Activated CD4-positive, alpha-beta T cell treated with anti-CD3 and anti-CD28 coated beads, Interleukin-2, amount 10 ng/mL, durations not matched to agents 24 days and 14 days (primary cell): Measurements from ENCODE around the gene MTMR12. TPM values are rescaled to one million over a fixed set of nuclear protein-coding genes. Genes with fewer than 3 reads are reported as not detected.
"Not testable (repeated sequence)": the region's sequence is repeated elsewhere in the genome, so short reads cannot be mapped to it uniquely, and the experiment has no call there.

Source experiments
- DNase-seq: peaks from one replicate; pipeline ENCODE4 v3.0.0; 2022
- H3K27ac Mint-ChIP-seq: one replicate; pipeline ENCODE4 v1.8.0; 2022; ENCODE audit warnings: mild to moderate bottlenecking, mixed read lengths
- H3K27me3 Mint-ChIP-seq: one replicate; pipeline ENCODE4 v1.8.0; 2022; ENCODE audit warnings: mixed read lengths
- H3K36me3 Mint-ChIP-seq: one replicate; pipeline ENCODE4 v1.8.0; 2022; ENCODE audit warnings: low read depth, mild to moderate bottlenecking, mixed read lengths
- H3K4me1 Mint-ChIP-seq: one replicate; pipeline ENCODE4 v1.8.0; 2021; ENCODE audit warnings: mixed read lengths
- H3K4me3 Mint-ChIP-seq: one replicate; pipeline ENCODE4 v1.8.0; 2022; ENCODE audit warnings: mild to moderate bottlenecking, moderate library complexity, mixed read lengths
- H3K9me3 Mint-ChIP-seq: one replicate; pipeline ENCODE4 v1.8.0; 2021; ENCODE audit warnings: mixed read lengths
- intact Hi-C: fragments of 100-400 bp; cut with micrococcal nuclease; formaldehyde crosslinking; loops from one replicate; pipeline ENCODE4 v1.15.1; 2023
- total RNA-seq: library from RNA; stranded (reverse); gene quantifications from 2 replicates; pipeline ENCODE4 v1.2.3, GENCODE V29; 2022

Gene MTMR12
- total RNA-seq, 1 donor from 2014 or later: 26.5 TPM

GRCh38 chr5:32283061-32283460, 29.7 kb downstream of the MTMR12 start:
- H3K4me3 Mint-ChIP-seq: no peak overlapping the region
- H3K4me1 Mint-ChIP-seq: peaks cover 39% of the 10 kb centered on the region
- H3K27me3 Mint-ChIP-seq: no peaks in the 10 kb centered on the region
- peaks cover 15% of the 10 kb centered on the region for H3K36me3 Mint-ChIP-seq
- peaks cover 3% of the 10 kb centered on the region for H3K9me3 Mint-ChIP-seq
- H3K27ac Mint-ChIP-seq: no peak overlapping the region
- intact Hi-C loops: loop anchor here (1.0 to 5.0 kb wide), 3 partner anchors 14 to 701 kb away; no protein-coding TSS in a partner anchor
- no peak for DNase-seq

- no peak for DNase-seq
- Mint-ChIP-seq H3K27ac (peak overlapping the region; percentile 22), H3K4me3 (no peak overlapping the region), H3K27me3 (no peaks in the 10 kb centered on the region), H3K36me3 (peaks cover 15% of the 10 kb centered on the region), H3K4me1 (peaks cover 43% of the 10 kb centered on the region), H3K9me3 (peaks cover 3% of the 10 kb centered on the region)
- intact Hi-C loops: loop anchor here (1.0 to 5.0 kb wide), 3 partner anchors 15 to 700 kb away; no protein-coding TSS in a partner anchor
Observed at GRCh38 chr5:32282633-32283032, 30.1 kb downstream of the MTMR12 start.

GRCh38 chr5:32281378-32282133, 31.2 kb downstream of the MTMR12 start:
- H3K9me3 Mint-ChIP-seq, H3K27me3 Mint-ChIP-seq, DNase-seq, H3K27ac Mint-ChIP-seq: not testable (repeated sequence)
- peaks cover 16% of the 10 kb centered on the region for H3K36me3 Mint-ChIP-seq
- peaks cover 47% of the 10 kb centered on the region for H3K4me1 Mint-ChIP-seq
- peak overlapping the region; percentile 20 for H3K4me3 Mint-ChIP-seq
- intact Hi-C loops: loop anchor here (2.0 to 5.0 kb wide), 4 partner anchors 21 to 699 kb away; no protein-coding TSS in a partner anchor

- H3K36me3 Mint-ChIP-seq: peaks cover 19% of the 10 kb centered on the region
- H3K4me1 Mint-ChIP-seq: peaks cover 53% of the 10 kb centered on the region
- H3K27ac Mint-ChIP-seq: peak overlapping the region; percentile 89
- DNase-seq: peak; percentile 71
- H3K9me3 Mint-ChIP-seq: peaks cover 3% of the 10 kb centered on the region
- H3K27me3 Mint-ChIP-seq: no peaks in the 10 kb centered on the region
- H3K4me3 Mint-ChIP-seq: peak overlapping the region; percentile 53
- intact Hi-C loops: loop anchor here (1.0 to 5.0 kb wide), 6 partner anchors 20 to 698 kb away; partner anchors contain the start of gene MTMR12
Observed at GRCh38 chr5:32280656-32281081, 32.1 kb downstream of the MTMR12 start.

- Mint-ChIP-seq H3K4me1 (peaks cover 56% of the 10 kb centered on the region), H3K27ac (peak overlapping the region; percentile 78), H3K36me3 (peaks cover 22% of the 10 kb centered on the region), H3K27me3 (no peaks in the 10 kb centered on the region), H3K4me3 (peak overlapping the region; percentile 28), H3K9me3 (no peaks in the 10 kb centered on the region)
- intact Hi-C loops: loop anchor here (1.0 to 5.0 kb wide), 7 partner anchors 19 to 697 kb away; partner anchors contain the start of gene MTMR12
- DNase-seq: no peak
Observed at GRCh38 chr5:32279786-32280185, 33.0 kb downstream of the MTMR12 start.

GRCh38 chr5:32279223-32279622, 33.5 kb downstream of the MTMR12 start:
- H3K27me3 Mint-ChIP-seq: no peaks in the 10 kb centered on the region
- no peak overlapping the region for H3K4me3 Mint-ChIP-seq
- H3K9me3 Mint-ChIP-seq: no peaks in the 10 kb centered on the region
- H3K36me3 Mint-ChIP-seq: peaks cover 28% of the 10 kb centered on the region
- H3K27ac Mint-ChIP-seq: peak overlapping the region; percentile 20
- H3K4me1 Mint-ChIP-seq: peaks cover 56% of the 10 kb centered on the region
- intact Hi-C loops: loop anchor here (2.0 kb wide), 1 partner anchor 106 kb away; no protein-coding TSS in a partner anchor
- DNase-seq: no peak

GRCh38 chr5:32278406-32278805, 34.3 kb downstream of the MTMR12 start:
- Mint-ChIP-seq H3K36me3 (peaks cover 35% of the 10 kb centered on the region), H3K27me3 (no peaks in the 10 kb centered on the region), H3K27ac (no peak overlapping the region), H3K4me3 (no peak overlapping the region), H3K9me3 (no peaks in the 10 kb centered on the region), H3K4me1 (peaks cover 51% of the 10 kb centered on the region)
- intact Hi-C loops: loop anchor here (2.0 kb wide), 1 partner anchor 106 kb away; no protein-coding TSS in a partner anchor
- peak; percentile 69 for DNase-seq

GRCh38 chr5:32277798-32278197, 34.9 kb downstream of the MTMR12 start:
- H3K9me3 Mint-ChIP-seq: no peaks in the 10 kb centered on the region
- no peaks in the 10 kb centered on the region for H3K27me3 Mint-ChIP-seq
- DNase-seq: no peak
- H3K36me3 Mint-ChIP-seq: peaks cover 39% of the 10 kb centered on the region
- H3K27ac Mint-ChIP-seq: peak overlapping the region; percentile 76
- peaks cover 48% of the 10 kb centered on the region for H3K4me1 Mint-ChIP-seq
- intact Hi-C loops: loop anchor here (2.0 kb wide), 1 partner anchor 105 kb away; no protein-coding TSS in a partner anchor
- H3K4me3 Mint-ChIP-seq: no peak overlapping the region

- intact Hi-C loops: no loop called here
- Mint-ChIP-seq H3K36me3 (peaks cover 40% of the 10 kb centered on the region), H3K27ac (peak overlapping the region; percentile 52), H3K27me3 (no peaks in the 10 kb centered on the region), H3K4me3 (no peak overlapping the region), H3K4me1 (peaks cover 46% of the 10 kb centered on the region), H3K9me3 (no peaks in the 10 kb centered on the region)
- peak; percentile 59 for DNase-seq
Observed at GRCh38 chr5:32276173-32276853, 36.4 kb downstream of the MTMR12 start.

- no peak for DNase-seq
- intact Hi-C loops: no loop called here
- H3K27me3 Mint-ChIP-seq: no peaks in the 10 kb centered on the region
- no peaks in the 10 kb centered on the region for H3K9me3 Mint-ChIP-seq
- peak overlapping the region; percentile 6 for H3K27ac Mint-ChIP-seq
- H3K36me3 Mint-ChIP-seq: peaks cover 41% of the 10 kb centered on the region
- H3K4me1 Mint-ChIP-seq: peaks cover 40% of the 10 kb centered on the region
- no peak overlapping the region for H3K4me3 Mint-ChIP-seq
Observed at GRCh38 chr5:32275396-32275741, 37.4 kb downstream of the MTMR12 start.

GRCh38 chr5:32274548-32275395, 38.0 kb downstream of the MTMR12 start:
- Mint-ChIP-seq H3K27me3 (no peaks in the 10 kb centered on the region), H3K27ac (no peak overlapping the region), H3K4me3 (no peak overlapping the region), H3K4me1 (peaks cover 35% of the 10 kb centered on the region), H3K36me3 (peaks cover 46% of the 10 kb centered on the region), H3K9me3 (no peaks in the 10 kb centered on the region)
- DNase-seq: no peak
- intact Hi-C loops: no loop called here

- no peak for DNase-seq
- Mint-ChIP-seq H3K9me3 (no peaks in the 10 kb centered on the region), H3K4me1 (peaks cover 29% of the 10 kb centered on the region), H3K27ac (no peak overlapping the region), H3K4me3 (no peak overlapping the region), H3K36me3 (peaks cover 50% of the 10 kb centered on the region), H3K27me3 (no peaks in the 10 kb centered on the region)
- intact Hi-C loops: no loop called here
Observed at GRCh38 chr5:32273821-32274220, 38.9 kb downstream of the MTMR12 start.

- Mint-ChIP-seq H3K27me3 (no peaks in the 10 kb centered on the region), H3K36me3 (peaks cover 59% of the 10 kb centered on the region), H3K9me3 (no peaks in the 10 kb centered on the region), H3K4me1 (peaks cover 23% of the 10 kb centered on the region), H3K4me3 (no peak overlapping the region), H3K27ac (no peak overlapping the region)
- no peak for DNase-seq
- intact Hi-C loops: no loop called here
Observed at GRCh38 chr5:32272746-32273145, 40.0 kb downstream of the MTMR12 start.
